ENCODE data around the gene SMYD3.

DNA sequence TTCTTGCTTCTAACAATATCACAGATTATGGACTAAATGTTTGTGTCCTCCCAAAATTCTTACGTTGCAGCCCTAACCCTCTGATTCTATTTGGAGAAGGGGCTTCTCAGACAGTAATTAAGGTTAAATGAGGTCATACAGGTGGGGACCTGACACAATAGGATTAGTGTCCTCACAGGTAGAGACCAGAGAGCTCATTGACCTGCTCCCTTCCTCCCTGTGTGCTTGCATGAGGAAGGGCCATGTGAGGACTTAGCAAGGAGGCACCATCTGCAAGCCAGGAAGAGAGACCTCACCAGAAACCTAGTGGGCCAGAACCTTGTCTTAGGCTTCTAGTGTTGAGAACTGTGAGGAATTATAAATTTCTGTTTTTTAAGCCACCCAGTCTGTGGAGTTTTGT, 322.6 kb downstream of the SMYD3 start:
- TF ChIP-seq MAX (IDR thresholded peaks at IDR 0.05; ENCODE audit: low read depth, low read length) (no peak), FOS (IDR thresholded peaks at IDR 0.05; ENCODE audit: borderline replicate concordance, extremely low read depth, insufficient read length) (no peak), TAF1 (IDR thresholded peaks at IDR 0.05; ENCODE audit: borderline replicate concordance, low read depth, low read length) (no peak)
- TF ChIP-seq, protein P1, sequence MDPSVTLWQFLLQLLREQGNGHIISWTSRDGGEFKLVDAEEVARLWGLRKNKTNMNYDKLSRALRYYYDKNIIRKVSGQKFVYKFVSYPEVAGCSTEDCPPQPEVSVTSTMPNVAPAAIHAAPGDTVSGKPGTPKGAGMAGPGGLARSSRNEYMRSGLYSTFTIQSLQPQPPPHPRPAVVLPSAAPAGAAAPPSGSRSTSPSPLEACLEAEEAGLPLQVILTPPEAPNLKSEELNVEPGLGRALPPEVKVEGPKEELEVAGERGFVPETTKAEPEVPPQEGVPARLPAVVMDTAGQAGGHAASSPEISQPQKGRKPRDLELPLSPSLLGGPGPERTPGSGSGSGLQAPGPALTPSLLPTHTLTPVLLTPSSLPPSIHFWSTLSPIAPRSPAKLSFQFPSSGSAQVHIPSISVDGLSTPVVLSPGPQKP (IDR thresholded peaks at IDR 0.05; ENCODE audit: low read depth, low read length) = no peak
- TF ChIP-seq, protein P2, sequence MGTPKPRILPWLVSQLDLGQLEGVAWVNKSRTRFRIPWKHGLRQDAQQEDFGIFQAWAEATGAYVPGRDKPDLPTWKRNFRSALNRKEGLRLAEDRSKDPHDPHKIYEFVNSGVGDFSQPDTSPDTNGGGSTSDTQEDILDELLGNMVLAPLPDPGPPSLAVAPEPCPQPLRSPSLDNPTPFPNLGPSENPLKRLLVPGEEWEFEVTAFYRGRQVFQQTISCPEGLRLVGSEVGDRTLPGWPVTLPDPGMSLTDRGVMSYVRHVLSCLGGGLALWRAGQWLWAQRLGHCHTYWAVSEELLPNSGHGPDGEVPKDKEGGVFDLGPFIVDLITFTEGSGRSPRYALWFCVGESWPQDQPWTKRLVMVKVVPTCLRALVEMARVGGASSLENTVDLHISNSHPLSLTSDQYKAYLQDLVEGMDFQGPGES (IDR thresholded peaks at IDR 0.05) = no peak
- TF ChIP-seq, protein P3, sequence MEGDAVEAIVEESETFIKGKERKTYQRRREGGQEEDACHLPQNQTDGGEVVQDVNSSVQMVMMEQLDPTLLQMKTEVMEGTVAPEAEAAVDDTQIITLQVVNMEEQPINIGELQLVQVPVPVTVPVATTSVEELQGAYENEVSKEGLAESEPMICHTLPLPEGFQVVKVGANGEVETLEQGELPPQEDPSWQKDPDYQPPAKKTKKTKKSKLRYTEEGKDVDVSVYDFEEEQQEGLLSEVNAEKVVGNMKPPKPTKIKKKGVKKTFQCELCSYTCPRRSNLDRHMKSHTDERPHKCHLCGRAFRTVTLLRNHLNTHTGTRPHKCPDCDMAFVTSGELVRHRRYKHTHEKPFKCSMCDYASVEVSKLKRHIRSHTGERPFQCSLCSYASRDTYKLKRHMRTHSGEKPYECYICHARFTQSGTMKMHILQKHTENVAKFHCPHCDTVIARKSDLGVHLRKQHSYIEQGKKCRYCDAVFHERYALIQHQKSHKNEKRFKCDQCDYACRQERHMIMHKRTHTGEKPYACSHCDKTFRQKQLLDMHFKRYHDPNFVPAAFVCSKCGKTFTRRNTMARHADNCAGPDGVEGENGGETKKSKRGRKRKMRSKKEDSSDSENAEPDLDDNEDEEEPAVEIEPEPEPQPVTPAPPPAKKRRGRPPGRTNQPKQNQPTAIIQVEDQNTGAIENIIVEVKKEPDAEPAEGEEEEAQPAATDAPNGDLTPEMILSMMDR (IDR thresholded peaks at IDR 0.05 in 2 of 3, conservative IDR thresholded peaks at IDR 0.05 in 1 of 3; ENCODE audit: control insufficient read depth in 2 of 3, extremely low read depth in 1 of 3, insufficient read depth in 1 of 3, low read depth in 3 of 3, low read length in 3 of 3) = no peak
